Embryonic facial prominence (tissue), 1 donor: ENCODE data around the gene CST1.
"Not testable (repeated sequence)": the region's sequence is repeated elsewhere in the genome, so short reads cannot be mapped to it uniquely, and the experiment has no call there.

ENCODE experiments used
- DNase-seq: peaks from one replicate; pipeline ENCODE4 v3.0.0-alpha.2; 2016; ENCODE audit errors: extremely low spot score

The CST1 gene

GRCh38 chr20:23750786-23751185 is at the start of gene CST1:
Gene CST1, minus strand, starts transcription at chr20:23750935. Its CDS starts 69 bp downstream, at chr20:23750866.
- DNase-seq = not testable (repeated sequence)

- DNase-seq = not testable (repeated sequence)
Measured at GRCh38 chr20:23799216-23799847, 48.6 kb upstream of the CST1 start.

GRCh38 chr20:23795526-23795925 is 44.8 kb upstream of the CST1 start:
- DNase-seq = no peak

DNA sequence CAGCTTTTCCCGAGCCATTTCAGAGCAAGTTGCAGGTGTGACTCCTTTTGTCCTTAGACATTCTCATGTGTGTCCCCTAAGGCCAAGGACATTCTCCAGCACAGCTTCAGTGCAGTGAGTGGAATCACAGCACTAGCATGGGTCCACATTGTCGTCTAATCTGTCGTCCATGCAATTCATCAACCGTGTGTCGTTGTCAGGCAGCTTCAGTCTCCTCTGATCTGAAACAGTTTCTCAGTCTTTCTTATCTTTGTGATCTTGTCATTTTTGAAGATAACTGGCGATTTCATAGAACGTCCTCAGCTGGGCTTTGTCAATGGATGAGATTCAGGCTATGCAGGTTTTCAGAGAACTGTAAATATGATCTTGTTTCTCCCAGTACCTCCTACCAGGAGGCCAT is 44.1 kb upstream of the CST1 start:
- DNase-seq = no peak

- no peak for DNase-seq
Measured at GRCh38 chr20:23794065-23794464, 43.3 kb upstream of the CST1 start.

GRCh38 chr20:23783447-23783846 is 32.7 kb upstream of the CST1 start:
- DNase-seq = no peak

- no peak for DNase-seq
Measured at GRCh38 chr20:23782366-23782983, 31.7 kb upstream of the CST1 start.

GRCh38 chr20:23778676-23779075 is 27.9 kb upstream of the CST1 start:
- DNase-seq = not testable (repeated sequence)

DNA sequence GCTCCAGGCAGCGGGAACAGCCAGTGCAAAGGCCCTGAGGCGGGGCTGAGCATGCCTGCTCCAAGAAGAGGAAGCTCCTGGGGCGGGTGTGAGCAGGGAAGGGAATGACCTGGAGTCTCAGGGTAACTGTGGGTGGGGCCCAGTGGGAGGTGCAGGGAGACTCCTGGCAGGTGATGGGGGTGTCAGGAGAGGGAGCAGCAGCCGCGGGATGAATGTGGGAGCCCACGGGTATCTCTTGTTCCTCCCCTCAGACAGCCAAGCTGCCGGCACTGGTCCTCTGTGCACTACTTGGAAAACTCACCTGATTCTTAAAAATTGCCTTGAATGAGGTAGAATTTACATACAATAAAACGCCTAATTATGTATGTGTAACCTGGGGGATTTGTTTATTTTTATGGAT is 26.6 kb upstream of the CST1 start:
- not testable (repeated sequence) for DNase-seq

DNA sequence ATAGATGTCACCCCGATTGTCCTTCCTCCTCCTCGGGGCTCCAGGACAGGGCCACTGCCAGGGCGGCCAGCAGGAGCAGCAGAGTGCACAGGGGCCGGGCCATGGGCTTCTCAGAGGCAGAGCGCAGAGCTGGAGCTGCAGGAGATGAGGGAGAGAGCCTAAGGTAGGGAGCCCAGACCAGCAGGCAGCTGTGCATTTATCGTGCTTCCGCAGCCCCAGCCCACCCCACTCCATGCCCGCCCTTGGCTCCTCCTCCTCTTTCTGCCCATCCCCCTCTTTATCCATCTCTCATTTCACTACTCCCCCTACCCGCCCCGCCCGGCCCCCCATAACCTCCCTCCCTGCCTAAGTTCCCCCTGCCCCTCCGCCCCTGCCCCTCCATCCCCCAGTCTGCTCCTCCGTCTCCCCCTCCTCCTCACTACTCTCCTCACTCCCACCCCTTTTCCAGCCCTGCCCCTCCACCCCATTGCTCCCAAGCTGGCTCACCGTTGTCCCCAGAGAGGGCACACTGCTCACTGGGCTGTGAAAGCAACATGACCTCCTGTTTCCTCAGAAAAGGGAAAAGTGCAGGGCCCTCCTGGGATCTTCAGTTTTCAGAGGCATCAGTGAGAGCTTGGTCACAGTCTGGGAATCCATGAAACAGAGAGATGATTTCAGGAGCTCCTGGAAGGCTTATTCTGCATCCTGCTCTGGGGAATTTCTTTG is 25.5 kb upstream of the CST1 start:
- no peak for DNase-seq

- DNase-seq = no peak
Measured at GRCh38 chr20:23774081-23774480, 23.3 kb upstream of the CST1 start.

DNA sequence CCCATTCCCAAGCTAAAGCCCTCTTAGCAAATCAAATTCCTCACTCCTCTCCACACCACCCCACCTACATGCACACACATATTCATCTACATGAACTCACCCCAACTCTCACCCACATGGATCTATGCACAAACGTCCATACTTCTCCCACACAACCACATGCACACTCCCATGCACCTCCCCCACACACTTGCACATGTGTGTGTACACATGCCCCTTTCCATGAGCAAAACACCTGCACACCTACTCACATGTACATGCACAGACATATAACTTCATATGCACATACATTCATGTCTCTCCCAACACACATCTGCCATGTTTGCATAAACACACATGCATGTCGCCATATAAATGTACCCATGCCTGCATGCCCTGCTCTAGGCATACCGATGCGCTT is 22.8 kb upstream of the CST1 start:
- no peak for DNase-seq

GRCh38 chr20:23773127-23773526 is 22.4 kb upstream of the CST1 start:
- DNase-seq = no peak

- no peak for DNase-seq
Measured at GRCh38 chr20:23772074-23772473, 21.3 kb upstream of the CST1 start.

DNA sequence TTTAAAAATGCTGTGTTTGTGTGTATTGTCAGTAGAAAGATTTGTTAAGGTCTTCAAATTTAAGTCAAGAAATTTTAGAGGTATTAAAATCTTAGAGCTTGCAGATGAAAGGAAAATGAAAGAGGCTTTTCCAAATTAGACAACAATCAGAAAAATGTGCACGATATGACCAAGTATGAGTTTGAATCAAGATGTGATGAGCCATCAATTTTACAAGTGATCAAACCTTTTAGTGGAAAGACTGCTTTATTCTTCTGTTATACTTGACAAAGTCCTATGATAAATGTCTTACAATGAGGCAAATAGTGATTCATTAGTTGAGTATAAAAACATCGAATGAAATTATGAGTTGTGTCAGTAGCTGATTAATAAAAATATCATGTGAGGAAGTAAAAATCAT is 19.6 kb upstream of the CST1 start:
- no peak for DNase-seq

- not testable (repeated sequence) for DNase-seq
Measured at GRCh38 chr20:23768520-23768919, 17.8 kb upstream of the CST1 start.

DNA sequence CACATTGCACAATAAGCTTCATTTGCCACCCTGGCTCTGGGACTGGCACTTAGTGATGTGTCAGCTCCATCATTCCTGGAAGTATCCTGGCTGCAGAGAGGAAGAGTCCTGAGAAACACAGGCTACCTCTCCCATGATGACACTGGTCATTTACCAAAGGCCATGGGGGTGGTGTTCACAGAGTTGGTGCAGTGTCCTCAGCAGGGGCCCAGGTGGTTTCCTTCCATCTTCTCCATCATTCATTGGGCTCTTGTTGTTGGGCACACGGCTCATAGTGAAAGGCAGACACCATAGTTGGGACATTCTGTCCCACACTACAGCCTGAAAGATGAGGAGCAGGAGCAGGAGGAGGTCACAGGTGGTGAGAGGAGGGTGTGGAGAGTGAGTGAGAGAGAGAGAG is 15.8 kb upstream of the CST1 start:
- DNase-seq = no peak

DNA sequence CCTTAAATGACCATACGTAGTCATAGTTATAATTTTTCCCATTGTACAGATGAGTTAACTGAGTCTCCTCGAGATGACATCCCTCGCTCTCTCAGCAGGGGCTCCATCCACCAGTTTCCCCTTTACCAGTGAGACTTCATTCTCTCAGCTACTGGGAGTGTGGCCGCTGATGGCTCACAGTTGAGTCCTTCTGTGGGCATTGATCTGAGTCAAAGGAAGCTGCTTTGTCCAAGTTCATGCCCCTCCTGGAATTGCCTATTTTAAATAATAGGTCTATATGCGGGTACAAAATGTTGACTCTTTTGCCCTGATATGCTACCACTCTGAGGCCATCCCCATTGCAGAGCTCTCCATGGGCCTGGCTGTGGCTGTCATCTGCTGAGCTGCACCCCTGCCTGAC is 14.8 kb upstream of the CST1 start:
- no peak for DNase-seq

- DNase-seq = not testable (repeated sequence)
Measured at GRCh38 chr20:23764630-23765029, 13.9 kb upstream of the CST1 start.

DNA sequence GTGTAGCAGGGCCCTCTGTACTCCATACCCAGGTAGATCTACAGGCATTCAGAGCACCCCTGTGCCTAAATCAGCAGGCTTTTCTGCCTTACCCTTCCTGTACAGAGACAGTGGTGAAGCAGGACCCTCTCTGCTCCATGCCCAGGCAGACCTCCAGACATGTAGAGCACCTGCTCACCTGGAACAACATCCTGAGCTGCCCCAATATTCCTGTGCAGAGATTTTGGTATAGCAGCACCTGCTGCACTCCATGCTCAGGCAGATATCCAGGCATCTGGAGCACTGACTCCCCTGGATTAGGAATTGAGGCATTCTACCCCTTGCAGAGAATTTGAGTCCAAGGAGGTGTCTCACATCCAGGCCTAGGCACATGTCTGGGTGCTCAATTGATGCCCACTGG is 12.6 kb upstream of the CST1 start:
- DNase-seq = no peak

DNA sequence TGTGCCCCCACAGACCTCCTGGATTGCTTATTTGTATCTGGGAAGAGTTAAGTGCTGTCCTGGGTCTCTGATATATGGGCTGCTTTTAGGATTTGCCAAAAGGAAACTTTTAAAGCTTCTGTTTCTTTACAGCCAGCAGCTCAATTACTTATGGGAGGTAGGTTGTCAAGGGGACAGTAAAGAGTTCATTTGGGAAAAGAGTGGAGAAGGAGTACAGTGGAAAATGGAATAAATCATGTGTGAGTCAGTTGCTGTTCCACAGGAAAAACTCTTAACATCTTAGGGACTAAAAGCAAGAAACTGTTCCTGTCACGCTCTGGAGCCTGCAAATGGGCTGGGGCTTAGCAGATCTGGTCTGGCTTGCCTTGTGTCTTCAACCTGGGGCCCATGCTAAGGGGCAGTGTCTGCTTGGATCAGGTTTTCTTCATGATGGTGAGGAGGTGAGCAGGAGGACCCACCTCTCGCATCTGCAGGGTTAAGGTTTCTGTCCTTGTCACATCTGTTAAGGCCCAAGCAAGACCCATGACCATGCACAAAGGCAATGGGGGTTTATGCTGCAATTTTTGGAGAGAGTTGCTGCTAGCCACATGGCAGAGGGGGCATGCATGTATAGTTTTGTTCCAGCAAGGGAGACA is 8.7 kb upstream of the CST1 start:
- DNase-seq = no peak

- not testable (repeated sequence) for DNase-seq
Measured at GRCh38 chr20:23756792-23757191, 6.1 kb upstream of the CST1 start.
